HFF-Myc (cell line): ENCODE results near the gene POC1A.

Source experiments
- DNase-seq: peaks from one replicate; pipeline ENCODE4 v3.0.0-alpha.2; 2011; ENCODE audit warnings: low read depth; ENCODE audit errors: extremely low read depth
- H3K4me3 ChIP-seq: replicated peaks from 2 replicates; pipeline ENCODE4 v1.5.1; 2011; ENCODE audit warnings: low read depth, mild to moderate bottlenecking, control low read depth, low read length
- TF ChIP-seq, protein P1 (sequence below): IDR thresholded peaks from 2 replicates; pipeline ENCODE4 v1.5.1; 2012; ENCODE audit warnings: mild to moderate bottlenecking, low read depth, low read length, control low read depth; ENCODE audit errors: missing control alignments

The POC1A gene

DNA sequence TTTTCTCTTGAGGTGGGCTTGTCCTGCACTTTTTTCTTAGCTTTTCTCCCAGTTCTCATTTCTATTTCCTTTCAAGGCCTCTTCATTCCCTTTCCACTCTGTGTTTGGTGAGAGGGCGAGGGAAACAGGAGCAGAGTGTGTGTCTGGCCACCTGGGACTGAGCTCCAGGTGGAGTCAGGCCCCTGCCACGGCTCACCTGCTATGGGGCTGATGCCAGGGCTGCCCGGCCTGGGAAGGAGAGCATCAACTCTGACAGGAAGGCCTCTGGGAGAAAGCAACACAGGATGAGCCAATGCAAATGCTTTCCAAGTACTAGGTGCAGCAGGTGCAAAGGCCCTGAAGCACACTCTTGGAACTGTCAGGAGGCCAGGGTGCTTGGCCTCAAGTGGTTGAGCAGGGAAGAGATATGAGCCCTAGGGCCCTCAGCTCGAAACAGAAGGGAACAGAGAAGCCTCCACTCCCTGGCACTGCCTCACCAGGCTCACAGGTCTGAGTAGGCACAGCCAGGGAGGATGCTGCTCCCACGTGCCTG lies 70.6 kb downstream of the POC1A start:
- DNase-seq: no peak
- TF ChIP-seq, protein P1, sequence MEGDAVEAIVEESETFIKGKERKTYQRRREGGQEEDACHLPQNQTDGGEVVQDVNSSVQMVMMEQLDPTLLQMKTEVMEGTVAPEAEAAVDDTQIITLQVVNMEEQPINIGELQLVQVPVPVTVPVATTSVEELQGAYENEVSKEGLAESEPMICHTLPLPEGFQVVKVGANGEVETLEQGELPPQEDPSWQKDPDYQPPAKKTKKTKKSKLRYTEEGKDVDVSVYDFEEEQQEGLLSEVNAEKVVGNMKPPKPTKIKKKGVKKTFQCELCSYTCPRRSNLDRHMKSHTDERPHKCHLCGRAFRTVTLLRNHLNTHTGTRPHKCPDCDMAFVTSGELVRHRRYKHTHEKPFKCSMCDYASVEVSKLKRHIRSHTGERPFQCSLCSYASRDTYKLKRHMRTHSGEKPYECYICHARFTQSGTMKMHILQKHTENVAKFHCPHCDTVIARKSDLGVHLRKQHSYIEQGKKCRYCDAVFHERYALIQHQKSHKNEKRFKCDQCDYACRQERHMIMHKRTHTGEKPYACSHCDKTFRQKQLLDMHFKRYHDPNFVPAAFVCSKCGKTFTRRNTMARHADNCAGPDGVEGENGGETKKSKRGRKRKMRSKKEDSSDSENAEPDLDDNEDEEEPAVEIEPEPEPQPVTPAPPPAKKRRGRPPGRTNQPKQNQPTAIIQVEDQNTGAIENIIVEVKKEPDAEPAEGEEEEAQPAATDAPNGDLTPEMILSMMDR: no peak

DNA sequence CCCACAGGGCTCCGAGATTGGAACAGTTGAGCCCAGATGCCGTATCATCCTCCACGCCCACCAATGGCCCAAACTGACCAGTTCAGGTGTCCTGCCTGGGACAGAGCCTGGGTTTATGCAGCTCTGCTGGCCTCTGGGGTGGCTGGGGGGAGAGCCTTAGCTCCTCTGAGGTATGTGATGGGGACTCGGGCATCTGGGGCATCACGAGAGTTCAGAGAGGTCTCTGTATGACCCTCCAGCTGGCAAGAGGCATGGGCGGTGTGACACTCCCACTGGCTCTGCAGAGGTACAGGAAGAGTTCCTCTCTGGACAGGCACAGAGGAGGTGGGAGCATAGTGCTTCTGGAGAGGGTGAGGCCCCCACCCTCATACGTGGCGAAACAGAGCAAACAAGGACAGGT lies 71.3 kb downstream of the POC1A start:
- TF ChIP-seq, protein P1: no peak
- no peak for DNase-seq
- H3K4me3 ChIP-seq: no peak overlapping the region

More for the DNA sequence above, 70.6 kb downstream of the POC1A start:
- H3K4me3 ChIP-seq: no peak overlapping the region

GRCh38 chr3:52080830-52081719 lies 73.1 kb downstream of the POC1A start:
- TF ChIP-seq, protein P1: no peak
- H3K4me3 ChIP-seq: no peak overlapping the region
- no peak for DNase-seq

GRCh38 chr3:52079958-52080357 lies 74.3 kb downstream of the POC1A start:
- H3K4me3 ChIP-seq: no peak overlapping the region
- no peak for DNase-seq
- TF ChIP-seq, protein P1: no peak

- H3K4me3 ChIP-seq: no peak overlapping the region
- TF ChIP-seq, protein P1: no peak
Measured at GRCh38 chr3:52078781-52079560, 75.3 kb downstream of the POC1A start.

GRCh38 chr3:52077925-52078324 lies 76.3 kb downstream of the POC1A start:
- DNase-seq: no peak
- TF ChIP-seq, protein P1: no peak
- no peak overlapping the region for H3K4me3 ChIP-seq

More at GRCh38 chr3:52078781-52079560, 75.3 kb downstream of the POC1A start:
- no peak for DNase-seq
